ENCODE measurements around the gene CAV3. TPM values are rescaled to one million over a fixed set of nuclear protein-coding genes. Genes with fewer than 3 reads are reported as not detected.

CAV3 gene
- total RNA-seq, 1 experiment from 2014 or later = 0.24 TPM

GRCh38 chr3:8757551-8758518 is 24.2 kb downstream of the CAV3 start:
- CTCF ChIA-PET = no interaction called here
- no peak for TF ChIP-seq EZH2 (IDR thresholded peaks at IDR 0.05; ENCODE audit: low read depth)
- TF ChIP-seq CTCF (conservative IDR thresholded peaks at IDR 0.05) = no peak
- no peak overlapping the region for H3K27ac ChIP-seq
- no peaks in the 10 kb centered on the region for H3K9me3 ChIP-seq (ENCODE audit: insufficient read depth, low read depth)
- H3K4me3 ChIP-seq = no peak overlapping the region
- H3K79me2 ChIP-seq (ENCODE audit: low read depth) = no peaks in the 10 kb centered on the region
- no TSS peak for BruUV-seq (replicated peaks)
- intact Hi-C loops (cut with micrococcal nuclease; ENCODE audit: unreplicated experiment) = no loop called here
- H3K27me3 ChIP-seq (ENCODE audit: insufficient read depth, low read depth) = no peaks in the 10 kb centered on the region
- H2AFZ ChIP-seq = no peak overlapping the region
- H3F3A ChIP-seq (ENCODE audit: insufficient read depth, low read depth) = no peaks in the 10 kb centered on the region
- H3K9me2 ChIP-seq (ENCODE audit: insufficient read depth) = no peaks in the 10 kb centered on the region
- H3K4me1 ChIP-seq (replicated peaks; ENCODE audit: insufficient read depth) = no peaks in the 10 kb centered on the region
- H3K36me3 ChIP-seq (ENCODE audit: low read depth) = no peaks in the 10 kb centered on the region
- POLR2A ChIA-PET (ENCODE audit: unreplicated experiment) = no interaction called here
- no peak for DNase-seq
- H3K4me2 ChIP-seq = no peak overlapping the region
- H4K20me1 ChIP-seq (ENCODE audit: insufficient read depth) = no peaks in the 10 kb centered on the region

- H3K4me1 ChIP-seq (replicated peaks; ENCODE audit: insufficient read depth) = no peaks in the 10 kb centered on the region
- H2AFZ ChIP-seq = no peak overlapping the region
- no peak for DNase-seq
- TF ChIP-seq EZH2 (IDR thresholded peaks at IDR 0.05; ENCODE audit: low read depth) (no peak), CTCF (conservative IDR thresholded peaks at IDR 0.05) (no peak)
- H3K27ac ChIP-seq = no peak overlapping the region
- H3F3A ChIP-seq (ENCODE audit: insufficient read depth, low read depth) = no peaks in the 10 kb centered on the region
- intact Hi-C loops (cut with micrococcal nuclease; ENCODE audit: unreplicated experiment) = no loop called here
- H3K4me2 ChIP-seq = no peak overlapping the region
- H3K36me3 ChIP-seq (ENCODE audit: low read depth) = no peaks in the 10 kb centered on the region
- BruUV-seq (replicated peaks) = no TSS peak
- no peaks in the 10 kb centered on the region for H3K9me3 ChIP-seq (ENCODE audit: insufficient read depth, low read depth)
- H3K79me2 ChIP-seq (ENCODE audit: low read depth) = no peaks in the 10 kb centered on the region
- H3K27me3 ChIP-seq (ENCODE audit: insufficient read depth, low read depth) = no peaks in the 10 kb centered on the region
- ChIA-PET CTCF (no interaction called here), POLR2A (ENCODE audit: unreplicated experiment) (no interaction called here)
- no peaks in the 10 kb centered on the region for H4K20me1 ChIP-seq (ENCODE audit: insufficient read depth)
- H3K9me2 ChIP-seq (ENCODE audit: insufficient read depth) = no peaks in the 10 kb centered on the region
- H3K4me3 ChIP-seq = no peak overlapping the region
Observed at GRCh38 chr3:8759038-8759707, 25.6 kb downstream of the CAV3 start.

GRCh38 chr3:8760091-8760490 is 26.5 kb downstream of the CAV3 start:
- H3K27ac ChIP-seq = no peak overlapping the region
- no TSS peak for BruUV-seq (replicated peaks)
- no peaks in the 10 kb centered on the region for H3K36me3 ChIP-seq (ENCODE audit: low read depth)
- no peaks in the 10 kb centered on the region for H3K9me3 ChIP-seq (ENCODE audit: insufficient read depth, low read depth)
- ChIA-PET CTCF (no interaction called here), POLR2A (ENCODE audit: unreplicated experiment) (no interaction called here)
- H3F3A ChIP-seq (ENCODE audit: insufficient read depth, low read depth) = no peaks in the 10 kb centered on the region
- H3K9me2 ChIP-seq (ENCODE audit: insufficient read depth) = no peaks in the 10 kb centered on the region
- no peak overlapping the region for H3K4me2 ChIP-seq
- DNase-seq = no peak
- H3K79me2 ChIP-seq (ENCODE audit: low read depth) = no peaks in the 10 kb centered on the region
- intact Hi-C loops (cut with micrococcal nuclease; ENCODE audit: unreplicated experiment) = no loop called here
- H3K27me3 ChIP-seq (ENCODE audit: insufficient read depth, low read depth) = no peaks in the 10 kb centered on the region
- no peak for TF ChIP-seq CTCF (conservative IDR thresholded peaks at IDR 0.05)
- TF ChIP-seq EZH2 (IDR thresholded peaks at IDR 0.05; ENCODE audit: low read depth) = no peak
- H3K4me1 ChIP-seq (replicated peaks; ENCODE audit: insufficient read depth) = no peaks in the 10 kb centered on the region
- no peak overlapping the region for H2AFZ ChIP-seq
- no peak overlapping the region for H3K4me3 ChIP-seq
- no peaks in the 10 kb centered on the region for H4K20me1 ChIP-seq (ENCODE audit: insufficient read depth)
